HG02798 (cell line): ENCODE results near the gene MYO16.

Experiments
- ATAC-seq: cut with Tn5 transposase; IDR thresholded peaks from one replicate; pipeline ENCODE4 v1.9.1; 2021; ENCODE audit warnings: mild to moderate bottlenecking; ENCODE audit not compliant: unreplicated experiment, poor library complexity

MYO16 gene

GRCh38 chr13:108923386-108924047, 294.1 kb downstream of the MYO16 start:
- no peak for ATAC-seq

- ATAC-seq = no peak
Measured at GRCh38 chr13:108924134-108924533, 294.7 kb downstream of the MYO16 start.

- no peak for ATAC-seq
Measured at GRCh38 chr13:108924541-108924940, 295.1 kb downstream of the MYO16 start.

- no peak for ATAC-seq
Measured at GRCh38 chr13:108925070-108925469, 295.7 kb downstream of the MYO16 start.

GRCh38 chr13:108926862-108927261, 297.5 kb downstream of the MYO16 start:
- ATAC-seq = no peak

GRCh38 chr13:108927615-108928014, 298.2 kb downstream of the MYO16 start:
- no peak for ATAC-seq

GRCh38 chr13:108929532-108930206, 300.3 kb downstream of the MYO16 start:
- no peak for ATAC-seq

GRCh38 chr13:108932196-108932595, 302.8 kb downstream of the MYO16 start:
- ATAC-seq = no peak

- ATAC-seq = no peak
Measured at GRCh38 chr13:108933061-108933460, 303.6 kb downstream of the MYO16 start.

GRCh38 chr13:108938155-108938554, 308.7 kb downstream of the MYO16 start:
- ATAC-seq = no peak

- ATAC-seq = no peak
Measured at GRCh38 chr13:108940121-108940520, 310.7 kb downstream of the MYO16 start.

- ATAC-seq = no peak
Measured at GRCh38 chr13:108943842-108944241, 314.4 kb downstream of the MYO16 start.

- ATAC-seq = no peak
Measured at GRCh38 chr13:108944760-108945159, 315.3 kb downstream of the MYO16 start.

GRCh38 chr13:108947551-108948030, 318.2 kb downstream of the MYO16 start:
- no peak for ATAC-seq

- ATAC-seq = no peak
Measured at GRCh38 chr13:108948251-108948671, 318.9 kb downstream of the MYO16 start.

- ATAC-seq = no peak
Measured at GRCh38 chr13:108950333-108951010, 321.1 kb downstream of the MYO16 start.

GRCh38 chr13:108955741-108956140, 326.3 kb downstream of the MYO16 start:
- no peak for ATAC-seq

GRCh38 chr13:108957369-108958012, 328.1 kb downstream of the MYO16 start:
- ATAC-seq = no peak

- no peak for ATAC-seq
Measured at GRCh38 chr13:108958013-108958376, 328.6 kb downstream of the MYO16 start.

GRCh38 chr13:108959234-108959633, 329.8 kb downstream of the MYO16 start:
- no peak for ATAC-seq

GRCh38 chr13:108960006-108960405, 330.6 kb downstream of the MYO16 start:
- ATAC-seq = no peak
